Bronchial smooth muscle cell (primary cell): Measurements from ENCODE around the gene PCNX2. TPM values are rescaled to one million over a fixed set of nuclear protein-coding genes. Genes with fewer than 3 reads are reported as not detected.

Experiments used
- total RNA-seq: library from RNA; depleted of rRNA; stranded (reverse); fragments of >200 nt; gene quantifications from 2 replicates; pipeline ENCODE4 v1.2.1, GENCODE V29; 2014

The PCNX2 gene
- 60.7 and 87.2 TPM in 2 replicates for total RNA-seq

GRCh38 chr1:233295237-233295974, at the start of gene PCNX2:
TSS of gene PCNX2 (minus strand) at chr1:233295725. CDS start at chr1:233295478, 247 bp downstream.

GRCh38 chr1:233327651-233328141, 32.2 kb upstream of the PCNX2 start, which contains the start of gene MAP3K21:
TSS of gene MAP3K21 (plus strand) at chr1:233327724. CDS start at chr1:233328029, 305 bp downstream.

GRCh38 chr1:232950197-232951176, 345.0 kb downstream of the PCNX2 start, which contains the start of gene NTPCR:
TSS of gene NTPCR (plus strand) at chr1:232950611. CDS start at chr1:232950711, 100 bp downstream.

Other genes with a start within 250 kb of the PCNX2 start
- 0.32 and 0.52 TPM in 2 replicates for gene MAP3K21, start 32.0 kb upstream of the PCNX2 start, total RNA-seq